SK-N-DZ (cell line): Measurements from ENCODE around the gene IQSEC1. TPM values are rescaled to one million over a fixed set of nuclear protein-coding genes. Genes with fewer than 3 reads are reported as not detected.

Source experiments
- DNase-seq: peaks from one replicate; pipeline ENCODE4 v3.0.0-alpha.2; 2015; ENCODE audit warnings: low spot score
- polyA plus RNA-seq, 2 experiments: library from polyadenylated mRNA; depleted of rRNA; stranded (reverse); fragments of >200 nt; gene quantifications; 2 replicates each; pipeline ENCODE4 v1.2.3, GENCODE V29; 2014

IQSEC1 gene
- polyA plus RNA-seq (2014; cell fraction: cytosol; rRNA removed) = 13.8 and 17.7 TPM in 2 replicates
- polyA plus RNA-seq (2014; cell fraction: nucleus; rRNA removed) = 18.1 and 36.8 TPM in 2 replicates

- DNase-seq = peak; percentile 84
Observed at GRCh38 chr3:13073326-13074005, at the start of gene IQSEC1. Gene IQSEC1 (minus strand): TSS chr3:13073429. CDS start chr3:13073014, 415 bp downstream.

- no peak for DNase-seq
Observed at GRCh38 chr3:13122081-13123012, 49.1 kb upstream of the IQSEC1 start.

- no peak for DNase-seq
Observed at GRCh38 chr3:13121553-13122001, 48.3 kb upstream of the IQSEC1 start.

- no peak for DNase-seq
Observed at GRCh38 chr3:13120928-13121552, 47.8 kb upstream of the IQSEC1 start.

- no peak for DNase-seq
Observed at GRCh38 chr3:13120289-13120927, 47.2 kb upstream of the IQSEC1 start.

GRCh38 chr3:13119471-13120220 lies 46.4 kb upstream of the IQSEC1 start:
- DNase-seq = no peak

GRCh38 chr3:13116426-13116825 lies 43.2 kb upstream of the IQSEC1 start:
- no peak for DNase-seq

GRCh38 chr3:13115991-13116390 lies 42.8 kb upstream of the IQSEC1 start:
- DNase-seq = no peak

- DNase-seq = no peak
Observed at GRCh38 chr3:13115576-13115910, 42.3 kb upstream of the IQSEC1 start.

- no peak for DNase-seq
Observed at GRCh38 chr3:13114811-13115575, 41.8 kb upstream of the IQSEC1 start.

- DNase-seq = no peak
Observed at GRCh38 chr3:13113346-13114330, 40.4 kb upstream of the IQSEC1 start.

- no peak for DNase-seq
Observed at GRCh38 chr3:13112521-13113345, 39.5 kb upstream of the IQSEC1 start.

- no peak for DNase-seq
Observed at GRCh38 chr3:13111873-13112520, 38.8 kb upstream of the IQSEC1 start.

GRCh38 chr3:13111173-13111872 lies 38.1 kb upstream of the IQSEC1 start:
- DNase-seq = no peak

GRCh38 chr3:13110678-13111116 lies 37.5 kb upstream of the IQSEC1 start:
- no peak for DNase-seq

GRCh38 chr3:13109516-13109915 lies 36.3 kb upstream of the IQSEC1 start:
- no peak for DNase-seq

- DNase-seq = no peak
Observed at GRCh38 chr3:13108861-13109260, 35.6 kb upstream of the IQSEC1 start.
